Muscle layer of duodenum (tissue), 2 donors: Measurements from ENCODE around the gene PAM.
"Not testable (repeated sequence)": the region's sequence is repeated elsewhere in the genome, so short reads cannot be mapped to it uniquely, and the experiment has no call there.

Experiments
- H3K27ac ChIP-seq: one replicate; pipeline ENCODE4 v1.7.0; 2013; ENCODE audit warnings: mild to moderate bottlenecking, low read length
- H3K27me3 ChIP-seq: one replicate; pipeline ENCODE4 v1.7.0; 2013; ENCODE audit warnings: low read depth, mild to moderate bottlenecking, control low read depth, low read length
- H3K36me3 ChIP-seq, 2 donors: one replicate each; pipeline ENCODE4 v1.7.0; 2013; ENCODE audit warnings: low read length in 2 of 2, control low read depth in 1 of 2, mild to moderate bottlenecking in 1 of 2; ENCODE audit not compliant: insufficient read depth in 2 of 2, control insufficient read depth in 1 of 2
- H3K4me1 ChIP-seq, 2 donors: one replicate each; pipeline ENCODE4 v1.7.0; 2013; ENCODE audit warnings: low read length in 2 of 2, mild to moderate bottlenecking in 2 of 2, control low read depth in 1 of 2, moderate library complexity in 1 of 2; ENCODE audit not compliant: insufficient read depth in 2 of 2, control insufficient read depth in 1 of 2
- H3K4me3 ChIP-seq, 2 donors: one replicate each; pipeline ENCODE4 v1.7.0; 2013; ENCODE audit warnings: low read length in 2 of 2, low read depth in 1 of 2, mild to moderate bottlenecking in 1 of 2
- H3K9me3 ChIP-seq, 2 donors: one replicate each; pipeline ENCODE4 v1.7.0; 2013; ENCODE audit warnings: low read length in 2 of 2, control low read depth in 1 of 2, mild to moderate bottlenecking in 1 of 2; ENCODE audit not compliant: control insufficient read depth in 1 of 2
- donor health status: healthy.

PAM gene

DNA sequence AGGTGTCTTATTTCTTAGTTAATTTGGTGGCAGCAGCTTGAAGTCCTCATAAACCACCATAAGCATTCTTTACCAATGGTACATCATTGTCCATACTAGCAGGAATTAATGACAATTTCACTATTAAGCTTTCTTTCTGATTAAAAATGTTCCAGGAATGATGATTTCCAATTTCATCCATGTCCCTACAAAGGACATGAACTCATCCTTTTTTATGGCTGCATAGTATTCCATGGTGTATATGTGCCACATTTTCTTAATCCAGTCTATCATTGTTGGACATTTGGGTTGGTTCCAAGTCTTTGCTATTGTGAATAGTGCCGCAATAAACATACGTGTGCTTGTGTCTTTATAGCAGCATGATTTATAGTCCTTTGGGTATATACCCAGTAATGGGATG lies 152.0 kb downstream of the PAM start:
- not testable (repeated sequence) for H3K36me3 ChIP-seq, H3K4me3 ChIP-seq, H3K9me3 ChIP-seq, H3K27me3 ChIP-seq, H3K27ac ChIP-seq
- peaks cover 5 to 15% of the 10 kb centered on the region in 2 donors for H3K4me1 ChIP-seq

DNA sequence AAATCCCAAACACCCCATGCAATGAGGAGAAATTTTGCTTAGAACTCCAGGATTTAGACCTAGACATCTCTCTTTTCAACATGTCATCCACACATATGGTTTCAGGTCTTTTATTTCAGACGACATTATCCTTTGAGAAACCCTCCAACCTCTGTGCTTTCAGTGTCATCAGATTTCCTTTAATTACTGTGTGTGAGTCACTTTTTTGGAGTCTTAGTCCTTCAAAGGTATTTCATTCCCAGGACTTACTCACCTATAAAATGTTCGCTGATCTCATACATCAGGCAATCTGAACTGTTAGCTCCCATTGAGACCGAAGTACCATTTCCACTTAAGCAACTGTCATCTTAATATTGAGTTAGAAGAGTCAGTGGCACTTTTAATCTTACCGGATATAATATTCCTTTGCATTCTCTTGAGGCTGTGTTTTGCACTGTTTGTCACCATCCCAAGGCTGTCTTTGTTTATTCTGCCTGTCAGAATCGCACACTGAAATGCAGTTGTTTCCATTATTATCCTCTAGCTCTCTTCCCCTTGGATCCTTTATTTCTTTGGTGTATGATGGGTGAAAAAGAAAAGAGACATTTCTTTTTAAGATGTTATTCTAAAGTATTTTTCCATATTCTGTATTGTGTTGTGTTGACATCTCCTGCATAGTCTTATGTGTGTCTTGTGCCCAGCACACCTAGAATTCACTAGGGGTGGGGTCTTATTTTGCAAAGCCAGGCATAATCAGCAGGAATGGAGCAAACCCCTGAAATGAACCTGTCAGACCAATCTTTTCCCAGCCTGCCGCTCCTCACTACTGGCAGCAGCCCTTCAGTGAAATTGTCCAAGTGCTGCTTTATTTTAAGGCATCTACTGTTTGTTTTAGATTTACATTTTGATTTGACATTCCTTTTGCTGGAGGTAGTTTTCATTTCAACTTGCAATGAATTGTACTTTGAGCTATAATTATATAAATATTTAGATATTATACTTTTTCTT lies 155.4 kb downstream of the PAM start:
- Histone ChIP-seq H3K9me3 (no peaks in the 10 kb centered on the region), H3K36me3 (peaks cover 0 to 6% of the 10 kb centered on the region in 2 donors), H3K27me3 (no peaks in the 10 kb centered on the region), H3K4me3 (no peak overlapping the region), H3K27ac (no peak overlapping the region), H3K4me1 (peaks cover 5 to 15% of the 10 kb centered on the region in 2 donors)

DNA sequence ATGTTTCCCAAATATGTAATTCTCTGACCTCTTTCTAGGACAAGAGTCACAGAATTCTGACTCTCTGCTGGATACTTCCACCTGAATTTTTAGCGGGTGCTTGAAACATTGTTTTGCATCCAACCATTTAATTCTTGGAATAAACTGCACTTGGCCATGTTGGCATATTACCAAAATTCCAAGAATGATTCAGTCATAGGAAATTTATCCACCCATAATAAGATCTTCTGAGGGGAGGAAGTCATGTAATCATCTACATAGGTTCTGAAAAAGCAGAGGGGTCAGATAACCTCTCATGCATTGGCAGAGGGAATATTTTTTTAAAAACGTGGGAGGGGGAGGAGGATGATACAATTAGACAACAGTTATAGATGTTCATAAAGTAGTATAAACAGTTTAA lies 156.9 kb downstream of the PAM start:
- H3K4me1 ChIP-seq = peaks cover 5 to 15% of the 10 kb centered on the region in 2 donors
- H3K27ac ChIP-seq = no peak overlapping the region
- no peaks in the 10 kb centered on the region for H3K9me3 ChIP-seq

DNA sequence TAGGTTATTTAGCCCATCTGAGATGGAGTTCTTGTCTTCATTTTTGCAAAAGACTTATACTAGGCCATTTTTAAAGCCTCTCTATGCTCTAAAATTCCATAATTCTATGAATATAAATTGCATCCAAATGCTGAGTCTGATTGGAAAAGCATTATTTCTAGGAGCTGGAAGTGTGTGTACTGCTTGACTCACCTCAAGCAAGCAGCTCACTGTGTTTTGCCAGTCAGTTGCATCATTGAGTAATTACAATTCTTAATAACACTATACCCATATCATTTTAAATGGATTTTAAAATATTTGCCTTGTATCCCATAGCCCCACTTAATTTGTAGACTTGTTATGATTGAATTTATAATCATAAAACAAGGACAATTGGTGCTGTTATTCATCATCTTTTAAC lies 161.0 kb downstream of the PAM start:
- Histone ChIP-seq H3K9me3 (no peaks in the 10 kb centered on the region), H3K4me1 (peaks cover 5 to 8% of the 10 kb centered on the region in 2 donors), H3K36me3 (peaks cover 0 to 6% of the 10 kb centered on the region in 2 donors), H3K27me3 (no peaks in the 10 kb centered on the region), H3K4me3 (no peak overlapping the region), H3K27ac (no peak overlapping the region)

More for the DNA sequence above, 156.9 kb downstream of the PAM start:
- Histone ChIP-seq H3K36me3 (peaks cover 0 to 6% of the 10 kb centered on the region in 2 donors), H3K27me3 (no peaks in the 10 kb centered on the region), H3K4me3 (no peak overlapping the region)

DNA sequence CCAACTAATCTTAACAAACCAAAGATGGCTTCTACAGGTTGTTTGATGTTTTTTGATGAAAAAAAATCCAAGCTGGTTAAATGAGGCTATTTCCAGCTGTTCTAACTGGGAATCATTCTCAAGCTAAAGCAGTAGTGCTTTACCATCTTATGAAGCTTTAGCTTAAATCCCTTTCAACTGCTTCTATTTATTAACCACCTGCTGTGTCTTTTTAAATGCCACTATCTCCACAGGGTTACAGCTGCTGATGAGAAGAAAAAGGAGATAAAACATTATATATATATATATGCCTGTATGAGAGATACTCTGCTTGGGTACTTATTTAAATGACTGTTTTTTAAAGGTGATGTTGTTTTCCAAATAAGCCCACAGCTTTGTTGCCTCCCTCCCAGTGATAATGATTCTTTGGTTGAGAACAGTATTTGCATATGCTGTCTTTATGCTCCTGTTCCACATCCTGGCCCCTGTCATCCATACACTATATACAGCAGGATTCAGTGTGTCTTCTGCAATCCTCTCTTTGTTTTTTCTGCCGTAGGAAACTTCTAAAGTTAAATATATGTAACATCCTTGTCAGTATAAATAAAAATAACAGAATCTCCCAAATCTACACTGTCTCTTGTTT lies 164.0 kb downstream of the PAM start:
- Histone ChIP-seq H3K4me1 (peaks cover 0 to 6% of the 10 kb centered on the region in 2 donors), H3K4me3 (no peak overlapping the region), H3K9me3 (no peaks in the 10 kb centered on the region), H3K36me3 (peaks cover 0 to 5% of the 10 kb centered on the region in 2 donors), H3K27ac (no peak overlapping the region), H3K27me3 (no peaks in the 10 kb centered on the region)

DNA sequence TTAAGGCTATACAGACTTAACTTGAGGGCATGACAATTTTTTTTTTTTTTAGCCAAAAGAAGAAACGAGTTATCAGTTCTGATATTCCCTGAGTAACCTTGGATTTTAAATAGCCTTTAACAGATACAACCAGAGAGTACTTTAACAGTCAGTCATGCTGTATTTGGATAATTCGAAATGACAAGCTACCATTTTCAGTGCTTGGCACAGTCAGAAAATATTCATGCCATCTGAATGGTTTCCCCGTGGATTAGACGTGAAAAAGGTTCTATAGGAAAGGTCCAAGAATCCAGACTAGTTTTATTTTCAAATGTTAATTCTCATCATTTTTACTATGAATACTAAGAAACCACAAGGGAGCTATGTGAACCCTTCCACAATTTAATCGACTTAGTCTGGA lies 165.7 kb downstream of the PAM start:
- Histone ChIP-seq H3K4me3 (no peak overlapping the region), H3K4me1 (peaks cover 0 to 6% of the 10 kb centered on the region in 2 donors), H3K36me3 (no peaks in the 10 kb centered on the region), H3K27me3 (no peaks in the 10 kb centered on the region), H3K27ac (no peak overlapping the region), H3K9me3 (no peaks in the 10 kb centered on the region)

DNA sequence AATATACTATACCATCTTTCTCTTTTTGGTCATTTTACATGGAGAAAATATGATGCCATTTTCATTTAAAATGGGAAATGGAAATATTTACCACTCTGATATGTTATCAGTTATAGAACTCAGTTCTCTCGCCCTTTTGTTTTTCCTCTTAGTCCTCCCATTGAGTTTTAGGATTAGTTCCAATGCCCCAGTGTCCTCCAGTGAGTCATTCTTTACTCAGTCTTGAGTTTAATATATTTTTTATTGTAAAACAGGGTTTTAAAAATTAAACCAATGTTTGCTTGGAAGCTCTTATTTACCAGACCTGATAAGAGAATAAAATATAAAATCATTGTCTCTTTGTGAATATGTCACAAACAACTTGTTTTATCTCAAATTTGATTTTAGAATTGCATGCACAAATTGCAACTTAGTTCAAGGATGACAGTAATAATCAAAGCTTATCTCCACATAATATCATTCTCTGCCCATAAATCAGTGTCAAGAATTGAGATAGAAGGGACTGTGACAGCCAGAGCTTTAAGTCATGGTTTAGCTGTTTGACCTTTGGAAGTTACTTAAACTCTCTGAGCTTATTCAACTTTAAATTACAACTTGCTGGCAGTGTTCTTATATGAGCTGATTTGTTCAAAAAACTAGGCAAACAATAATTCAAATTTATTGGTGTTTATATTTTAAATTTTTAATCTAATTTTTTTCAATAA lies 166.4 kb downstream of the PAM start:
- Histone ChIP-seq H3K27me3 (no peaks in the 10 kb centered on the region), H3K27ac (no peak overlapping the region), H3K36me3 (peaks cover 0 to under 1% of the 10 kb centered on the region in 2 donors), H3K9me3 (no peaks in the 10 kb centered on the region), H3K4me1 (peaks cover 0 to 6% of the 10 kb centered on the region in 2 donors), H3K4me3 (no peak overlapping the region)

DNA sequence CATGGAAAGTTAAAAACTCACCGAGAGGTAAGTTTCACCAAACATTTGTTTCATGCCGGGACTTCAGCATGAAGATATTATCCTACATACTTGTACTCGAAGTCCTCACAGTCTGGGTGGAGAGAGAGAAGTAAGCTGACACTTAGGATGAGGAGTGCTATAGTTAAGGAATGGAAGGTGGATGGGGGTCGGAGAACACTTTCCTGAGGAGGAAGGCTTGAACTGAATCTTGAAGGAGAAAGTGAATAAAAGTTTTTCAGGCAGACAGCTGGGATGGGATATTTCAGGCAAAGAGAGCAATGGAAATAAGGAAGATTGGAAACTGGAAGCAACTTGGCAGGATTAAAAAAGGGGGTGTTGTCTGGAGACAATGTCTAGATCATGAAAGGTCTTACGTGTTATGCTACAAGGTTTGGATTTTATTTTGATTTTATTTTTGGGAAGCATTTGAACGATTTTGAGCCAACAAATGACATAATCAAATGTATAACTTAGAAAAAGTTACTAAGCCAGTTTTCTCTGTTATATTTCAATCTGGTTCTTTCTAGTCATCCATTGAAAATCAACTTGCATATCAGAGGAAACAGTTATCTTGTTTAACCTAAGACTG lies 167.1 kb downstream of the PAM start:
- peaks cover 0 to 8% of the 10 kb centered on the region in 2 donors for H3K36me3 ChIP-seq
- H3K27me3 ChIP-seq = no peaks in the 10 kb centered on the region
- H3K9me3 ChIP-seq = no peaks in the 10 kb centered on the region
- H3K27ac ChIP-seq = no peak overlapping the region
- peaks cover 0 to 6% of the 10 kb centered on the region in 2 donors for H3K4me1 ChIP-seq
- no peak overlapping the region for H3K4me3 ChIP-seq

DNA sequence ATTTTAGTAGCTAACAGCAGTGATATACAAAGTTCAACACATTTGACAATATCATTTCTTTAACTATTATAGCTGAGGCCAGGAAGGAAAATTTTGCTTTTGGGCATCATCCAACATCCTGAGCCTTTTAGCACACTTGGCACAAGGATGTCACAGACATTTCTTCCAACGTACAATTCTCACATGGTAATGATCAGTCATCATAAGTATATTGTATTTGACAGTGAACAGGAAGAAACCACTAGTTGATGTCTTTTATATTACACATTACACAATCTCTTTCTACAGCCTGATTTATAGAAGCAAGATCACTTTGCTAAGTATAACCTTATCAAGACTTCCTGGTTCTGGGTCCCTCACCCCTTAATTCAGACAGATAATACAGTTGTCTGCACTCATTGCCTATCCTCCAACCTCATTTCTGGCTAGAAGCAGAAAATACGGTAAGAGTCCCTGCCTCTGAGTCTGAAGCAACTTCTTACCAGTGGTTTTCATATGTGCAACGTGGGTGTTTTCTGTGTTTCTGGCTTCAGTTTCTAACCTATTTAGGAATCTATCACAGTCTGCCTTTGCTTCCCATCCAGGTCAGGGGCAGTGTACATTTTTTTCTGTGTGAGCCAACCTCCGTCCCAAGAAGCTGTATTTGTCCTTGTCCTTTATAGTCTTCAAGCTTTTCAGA lies 167.8 kb downstream of the PAM start:
- Histone ChIP-seq H3K9me3 (no peaks in the 10 kb centered on the region), H3K4me3 (no peak overlapping the region), H3K4me1 (peaks cover 0 to 6% of the 10 kb centered on the region in 2 donors), H3K27ac (no peak overlapping the region), H3K27me3 (no peaks in the 10 kb centered on the region), H3K36me3 (peaks cover 0 to 10% of the 10 kb centered on the region in 2 donors)

DNA sequence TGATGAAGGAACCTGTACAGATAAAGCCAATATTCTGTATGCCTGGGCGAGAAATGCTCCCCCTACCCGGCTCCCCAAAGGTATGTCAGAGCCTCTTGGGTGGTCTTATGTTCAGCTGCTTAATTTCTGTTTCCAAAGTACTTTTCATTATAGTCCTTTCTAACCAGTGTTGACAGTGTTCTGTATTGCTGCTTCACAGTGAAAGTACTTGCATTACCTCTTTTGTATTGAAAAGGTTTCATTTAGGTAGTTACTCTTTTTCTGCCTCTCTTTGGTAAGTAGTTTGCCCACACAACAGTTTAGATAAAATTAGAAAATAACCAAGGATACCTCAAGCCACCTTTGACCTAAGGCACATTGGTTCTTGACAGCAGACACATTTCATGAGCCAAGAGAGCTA lies 169.9 kb downstream of the PAM start:
- H3K4me1 ChIP-seq = peaks cover 0 to 6% of the 10 kb centered on the region in 2 donors
- no peak overlapping the region for H3K27ac ChIP-seq
- no peaks in the 10 kb centered on the region for H3K9me3 ChIP-seq
- H3K36me3 ChIP-seq = peaks cover 0 to 10% of the 10 kb centered on the region in 2 donors
- H3K27me3 ChIP-seq = no peaks in the 10 kb centered on the region
- H3K4me3 ChIP-seq = no peak overlapping the region
